Measurements from ENCODE around the gene ACP1. TPM values are rescaled to one million over a fixed set of nuclear protein-coding genes. Genes with fewer than 3 reads are reported as not detected.

ACP1 gene
- total RNA-seq, 4 donors from 2014 or later: 58.8 to 139 (median 88.6) TPM

GRCh38 chr2:259789-260331, 4.9 kb upstream of the ACP1 start:
- no peak for TF ChIP-seq CTCF (IDR thresholded peaks at IDR 0.05)
- no peak for TF ChIP-seq POLR2A (IDR thresholded peaks at IDR 0.05)
- no peak overlapping the region for H3K27ac ChIP-seq
- H3K4me3 ChIP-seq: no peak overlapping the region
- intact Hi-C loops (cut with DNase I; ENCODE audit: low total_unique reads): no loop called here
- no peaks in the 10 kb centered on the region for H3K4me1 ChIP-seq
- H3K9me3 ChIP-seq: no peaks in the 10 kb centered on the region
- no peak for DNase-seq
- H3K36me3 ChIP-seq: no peaks in the 10 kb centered on the region
- no peaks in the 10 kb centered on the region for H3K27me3 ChIP-seq

- DNase-seq: no peak
- Histone ChIP-seq H3K36me3 (no peaks in the 10 kb centered on the region), H3K27me3 (no peaks in the 10 kb centered on the region), H3K9me3 (no peaks in the 10 kb centered on the region), H3K4me3 (no peak overlapping the region), H3K4me1 (no peaks in the 10 kb centered on the region), H3K27ac (no peak overlapping the region)
- TF ChIP-seq POLR2A (IDR thresholded peaks at IDR 0.05) (no peak), CTCF (IDR thresholded peaks at IDR 0.05) (no peak)
- intact Hi-C loops (cut with DNase I; ENCODE audit: low total_unique reads): no loop called here
Observed at GRCh38 chr2:260507-261161, 4.1 kb upstream of the ACP1 start.

GRCh38 chr2:262117-262516, 2.6 kb upstream of the ACP1 start:
- H3K27ac ChIP-seq: no peak overlapping the region
- intact Hi-C loops (cut with DNase I; ENCODE audit: low total_unique reads): no loop called here
- no peaks in the 10 kb centered on the region for H3K36me3 ChIP-seq
- no peak for DNase-seq
- H3K4me1 ChIP-seq: no peaks in the 10 kb centered on the region
- TF ChIP-seq CTCF (IDR thresholded peaks at IDR 0.05): no peak
- TF ChIP-seq POLR2A (IDR thresholded peaks at IDR 0.05): no peak
- no peak overlapping the region for H3K4me3 ChIP-seq
- H3K9me3 ChIP-seq: no peaks in the 10 kb centered on the region
- no peaks in the 10 kb centered on the region for H3K27me3 ChIP-seq

- no peak overlapping the region for H3K27ac ChIP-seq
- intact Hi-C loops (cut with DNase I; ENCODE audit: low total_unique reads): no loop called here
- DNase-seq: no peak
- H3K9me3 ChIP-seq: no peaks in the 10 kb centered on the region
- H3K36me3 ChIP-seq: no peaks in the 10 kb centered on the region
- no peaks in the 10 kb centered on the region for H3K27me3 ChIP-seq
- TF ChIP-seq CTCF (IDR thresholded peaks at IDR 0.05) (no peak), POLR2A (IDR thresholded peaks at IDR 0.05) (no peak)
- peak overlapping the region; percentile 77 to 85 for H3K4me3 ChIP-seq
- H3K4me1 ChIP-seq: no peaks in the 10 kb centered on the region
Observed at GRCh38 chr2:263022-263738, 1.6 kb upstream of the ACP1 start.

Measured in uterus (tissue), 4 donors.